Hair follicular keratinocyte (primary cell): ENCODE data around the gene APH1B. TPM values are rescaled to one million over a fixed set of nuclear protein-coding genes. Genes with fewer than 3 reads are reported as not detected.

Experiments used
- total RNA-seq: library from RNA; depleted of rRNA; stranded (reverse); fragments of >200 nt; gene quantifications from 2 replicates; pipeline ENCODE4 v1.2.3, GENCODE V29; 2015

Gene APH1B
- total RNA-seq = 4.7 and 5.9 TPM in 2 replicates

GRCh38 chr15:63277038-63277892, at the start of gene APH1B:
Gene APH1B (plus strand): TSS chr15:63277605. CDS start chr15:63277624, 19 bp downstream.

Other genes starting within 250 kb of the APH1B start
- gene TPM1, start 234.9 kb upstream of the APH1B start, total RNA-seq = 106 and 114 TPM in 2 replicates
- gene LACTB, start 155.7 kb upstream of the APH1B start, total RNA-seq = 16.1 and 22.2 TPM in 2 replicates
- 122 and 134 TPM in 2 replicates for gene RPS27L, start 120.1 kb upstream of the APH1B start, total RNA-seq
- gene RAB8B, start 88.0 kb upstream of the APH1B start, total RNA-seq = 8.6 and 18.8 TPM in 2 replicates
- gene CA12, start 104.2 kb downstream of the APH1B start, total RNA-seq = 67.4 and 107 TPM in 2 replicates
- 22.9 and 30.5 TPM in 2 replicates for gene USP3, start 227.0 kb downstream of the APH1B start, total RNA-seq